Measurements from ENCODE around the gene LGALS9.

Gene LGALS9
- 3.7 to 6.4 reads per million in 2 experiments for total RNA-seq

DNA sequence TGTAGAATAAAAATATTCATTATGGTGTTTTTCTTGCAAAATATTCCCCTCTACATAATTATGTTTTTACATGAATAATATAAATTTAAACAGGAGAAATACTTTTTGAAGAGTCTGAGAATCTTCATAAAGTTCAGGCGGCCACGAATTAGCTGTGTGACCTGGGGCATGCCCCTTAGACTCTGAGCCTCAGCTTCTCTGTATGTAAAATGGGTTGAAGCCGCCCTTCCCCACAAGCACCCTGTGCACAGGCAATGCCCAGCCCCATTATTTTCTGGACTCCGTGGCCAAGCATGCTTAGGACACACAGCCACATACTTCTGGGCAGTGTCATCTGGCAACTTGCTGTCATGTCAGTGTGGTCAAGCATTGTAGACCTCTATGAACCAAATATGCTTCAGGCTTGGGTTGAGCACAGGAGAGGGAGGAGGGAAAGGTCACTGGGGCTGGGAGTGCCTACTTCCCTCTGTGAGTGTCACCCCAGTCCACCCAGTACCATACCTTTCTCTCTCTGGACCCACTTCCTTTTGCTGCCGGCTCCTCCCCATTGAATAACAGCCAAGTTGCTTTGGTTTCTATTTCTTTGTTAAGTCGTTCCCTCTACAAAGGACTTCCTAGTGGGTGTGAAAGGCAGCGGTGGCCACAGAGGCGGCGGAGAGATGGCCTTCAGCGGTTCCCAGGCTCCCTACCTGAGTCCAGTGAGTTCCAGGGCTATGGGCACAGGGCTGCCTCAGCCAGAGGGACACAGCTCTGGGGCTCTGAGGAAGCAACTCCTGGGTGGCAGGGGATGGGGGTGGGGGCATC is at the start of gene LGALS9:
TSS of gene LGALS9 (plus strand) at position 582 of the 804 bp plus-strand sequence. CDS start at position 660, 78 bp downstream.
- no peak for DNase-seq (ENCODE audit: low read depth)

- no peak for DNase-seq (ENCODE audit: low read depth)
Measured at GRCh38 chr17:27582696-27583095, 48.3 kb upstream of the LGALS9 start.

DNA sequence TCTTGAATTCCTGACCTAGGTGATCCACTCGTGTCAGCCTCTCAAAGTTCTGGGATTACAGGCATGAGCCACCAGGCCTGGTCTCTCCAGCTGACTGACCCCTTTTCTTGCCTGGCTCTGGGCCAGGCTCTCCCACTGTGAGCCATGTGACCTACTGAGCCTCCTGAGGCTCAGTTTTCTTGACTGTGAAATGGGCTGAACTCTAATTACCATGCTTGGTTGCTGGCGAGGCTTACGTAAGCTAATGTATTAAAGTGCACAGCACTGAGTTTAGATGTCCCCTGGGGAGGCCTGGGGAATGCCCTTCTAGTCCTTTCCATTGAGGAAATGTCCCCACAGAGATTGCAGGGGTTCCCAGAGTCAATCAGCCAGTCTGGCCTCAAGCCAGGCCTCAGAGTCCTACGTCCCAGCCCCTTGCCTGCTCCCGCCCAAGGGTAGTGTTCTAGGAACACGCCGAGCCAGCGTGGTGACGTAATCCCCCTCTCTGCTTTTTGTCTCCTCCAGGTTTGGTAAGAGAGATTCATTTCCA is 45.8 kb upstream of the LGALS9 start:
- no peak for DNase-seq (ENCODE audit: low read depth)

DNA sequence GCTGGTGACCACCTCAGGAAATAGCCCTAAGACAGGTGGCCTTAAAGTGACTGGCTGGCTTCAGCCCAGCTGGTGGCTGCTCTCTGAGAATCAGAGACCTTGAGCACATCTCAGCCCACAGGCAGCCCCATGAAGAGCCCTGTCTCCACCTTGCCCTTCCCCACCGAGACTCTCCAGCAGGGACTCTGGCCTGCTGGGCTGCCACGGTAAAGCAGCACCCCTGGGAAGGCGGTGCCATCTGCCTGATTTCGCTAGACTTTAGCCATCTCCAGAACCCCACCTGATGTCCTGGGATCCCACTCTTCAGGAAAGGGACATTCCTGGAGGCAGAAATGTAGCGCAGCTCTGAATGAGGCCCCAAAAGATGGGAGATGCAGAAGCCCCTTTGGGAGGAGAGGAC is 45.2 kb upstream of the LGALS9 start:
- DNase-seq (ENCODE audit: low read depth): no peak

- no peak for DNase-seq (ENCODE audit: low read depth)
Measured at GRCh38 chr17:27586203-27586721, 44.7 kb upstream of the LGALS9 start.

- no peak for DNase-seq (ENCODE audit: low read depth)
Measured at GRCh38 chr17:27588354-27588753, 42.6 kb upstream of the LGALS9 start.

DNA sequence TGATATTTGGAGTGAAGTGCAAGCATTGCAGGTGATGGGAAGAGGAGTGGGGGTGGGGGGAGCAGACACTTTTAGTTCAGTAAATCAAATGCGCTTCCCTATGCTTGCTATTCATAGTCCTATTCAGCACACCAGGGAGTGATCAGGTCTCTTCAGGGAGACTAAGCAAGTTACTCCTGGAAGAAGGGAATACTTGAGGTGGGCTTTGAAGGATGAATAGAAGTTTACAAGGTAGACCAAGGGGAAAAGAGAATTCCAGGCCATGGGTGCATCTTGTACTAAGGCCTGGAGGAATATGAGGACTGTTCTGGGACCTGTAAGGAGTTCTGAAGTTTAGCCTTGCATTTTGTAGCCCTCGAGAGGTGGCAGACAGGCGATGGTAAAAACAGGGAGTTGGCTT is 40.1 kb upstream of the LGALS9 start:
- no peak for DNase-seq (ENCODE audit: low read depth)

DNA sequence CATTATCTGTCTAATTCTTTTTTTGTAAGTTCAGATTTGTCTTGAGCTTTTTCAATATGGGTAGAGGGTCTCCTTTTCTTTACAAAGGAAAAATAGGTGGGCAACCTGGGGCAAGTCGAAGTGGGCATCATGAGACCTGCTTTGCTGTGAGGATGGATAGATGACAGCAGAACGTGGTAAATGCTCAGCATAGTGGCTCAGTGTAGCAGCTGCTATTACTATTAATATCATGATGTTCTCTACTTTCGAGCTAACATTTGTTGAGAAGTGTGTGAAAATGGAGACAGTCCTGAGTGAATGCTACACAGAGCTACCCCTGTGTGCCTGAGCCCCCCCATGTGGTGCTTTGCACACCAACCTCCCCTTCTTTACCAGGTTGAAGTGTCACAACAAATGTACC is 39.0 kb upstream of the LGALS9 start:
- no peak for DNase-seq (ENCODE audit: low read depth)

- no peak for DNase-seq (ENCODE audit: low read depth)
Measured at GRCh38 chr17:27593232-27593856, 37.6 kb upstream of the LGALS9 start.

DNA sequence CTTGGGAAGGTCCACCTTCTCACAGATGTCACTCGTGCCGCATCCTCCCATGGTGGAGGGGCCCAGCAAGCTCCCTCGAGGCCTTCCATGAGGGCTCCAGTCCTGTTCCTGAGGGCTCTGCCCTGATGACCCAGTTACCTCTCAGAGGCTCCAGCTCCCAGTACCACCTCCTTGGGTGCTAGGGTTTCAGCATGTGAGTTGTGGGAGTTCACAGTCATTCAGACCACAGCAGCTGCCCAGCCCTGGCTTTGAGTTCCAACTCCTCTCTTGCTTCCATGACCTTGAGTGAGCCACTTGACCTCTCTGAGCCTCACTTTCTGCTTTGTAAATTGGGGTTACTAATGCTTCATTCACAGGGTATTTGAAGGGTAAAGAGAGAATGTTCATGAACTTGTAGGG is 37.1 kb upstream of the LGALS9 start:
- no peak for DNase-seq (ENCODE audit: low read depth)

DNA sequence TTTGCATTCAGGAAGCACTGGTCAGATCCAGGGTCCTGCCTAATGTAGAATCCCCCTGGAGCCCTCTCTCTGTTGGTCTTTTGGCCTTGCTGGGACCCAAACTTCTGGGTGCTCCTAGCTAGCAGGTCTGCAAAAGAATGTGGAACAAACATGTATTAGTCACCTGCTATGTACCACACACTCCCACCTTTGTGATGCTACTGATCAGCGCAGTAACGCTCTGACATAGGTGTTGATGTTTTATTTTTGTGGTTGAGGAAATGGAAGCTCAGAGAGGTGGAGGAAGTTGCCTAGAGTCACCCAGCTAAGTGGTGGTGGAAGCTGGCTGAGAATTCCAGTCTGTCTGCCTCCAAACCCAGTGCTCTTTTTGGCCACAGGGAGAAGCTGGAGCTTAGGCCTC is 35.8 kb upstream of the LGALS9 start:
- no peak for DNase-seq (ENCODE audit: low read depth)

GRCh38 chr17:27596096-27596495 is 34.9 kb upstream of the LGALS9 start:
- DNase-seq (ENCODE audit: low read depth): no peak

- no peak for DNase-seq (ENCODE audit: low read depth)
Measured at GRCh38 chr17:27596566-27597187, 34.3 kb upstream of the LGALS9 start.

DNA sequence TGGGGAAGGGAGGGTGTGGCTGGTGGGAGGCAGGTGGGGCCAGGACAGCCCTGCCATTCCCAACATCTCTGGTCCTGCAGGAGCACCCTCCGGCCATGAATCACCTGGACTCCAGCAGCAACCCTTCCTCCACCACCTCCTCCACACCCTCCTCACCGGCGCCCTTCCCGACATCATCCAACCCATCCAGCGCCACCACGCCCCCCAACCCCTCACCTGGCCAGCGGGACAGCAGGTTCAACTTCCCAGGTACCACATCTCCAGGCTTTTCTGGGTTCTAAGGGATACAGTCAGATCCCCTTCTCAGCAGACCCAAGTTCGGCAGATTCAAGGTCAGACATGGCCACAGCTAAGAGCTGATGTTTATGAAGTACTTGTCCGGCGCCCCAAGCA is 33.8 kb upstream of the LGALS9 start:
- no peak for DNase-seq (ENCODE audit: low read depth)

DNA sequence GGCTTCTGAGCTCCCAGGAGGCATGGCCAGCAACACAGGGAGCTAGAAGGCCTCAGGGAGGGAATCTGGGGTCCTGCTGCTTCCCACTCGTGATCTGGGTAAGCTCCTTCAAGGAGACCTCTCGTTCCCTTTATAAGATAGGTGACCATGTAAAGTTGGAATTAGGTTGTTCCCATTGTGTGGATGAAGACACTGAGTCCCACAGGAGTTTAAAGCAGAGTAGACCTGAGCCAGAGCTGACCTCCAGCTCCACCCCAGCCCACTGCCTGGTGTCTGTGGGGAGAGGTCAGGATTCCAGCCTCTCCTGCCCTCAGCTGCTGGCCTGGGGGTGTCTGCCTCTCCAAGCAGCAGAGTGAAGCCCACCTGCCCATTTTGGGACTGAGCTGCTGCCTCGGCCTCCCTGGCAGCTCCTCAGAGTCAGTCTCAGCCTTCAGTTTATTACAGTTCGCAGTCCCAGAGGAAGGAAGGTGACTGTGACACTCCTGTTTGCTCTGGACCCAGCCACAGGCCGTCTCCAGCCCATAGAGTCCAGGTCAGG is 33.1 kb upstream of the LGALS9 start:
- DNase-seq (ENCODE audit: low read depth): no peak

- DNase-seq (ENCODE audit: low read depth): no peak
Measured at GRCh38 chr17:27598337-27599050, 32.5 kb upstream of the LGALS9 start.

DNA sequence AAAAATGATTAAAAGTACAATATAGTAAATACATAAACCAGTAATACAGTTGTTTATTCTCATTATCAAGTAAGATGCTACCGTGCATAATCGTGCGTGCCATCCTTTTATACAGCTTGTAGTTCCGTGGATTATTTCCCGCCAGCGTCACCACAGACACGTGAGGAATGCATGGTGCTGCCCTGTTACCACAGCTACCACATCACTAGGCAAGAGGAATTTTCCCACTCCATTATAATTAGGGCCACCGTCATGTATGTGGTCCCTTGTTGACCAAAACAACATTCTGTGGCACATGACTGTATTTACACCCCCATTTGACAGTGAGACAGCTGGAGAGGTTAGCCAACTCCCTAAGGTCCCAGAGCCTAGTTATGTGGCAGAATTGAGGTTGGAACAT is 30.5 kb upstream of the LGALS9 start:
- no peak for DNase-seq (ENCODE audit: low read depth)

DNA sequence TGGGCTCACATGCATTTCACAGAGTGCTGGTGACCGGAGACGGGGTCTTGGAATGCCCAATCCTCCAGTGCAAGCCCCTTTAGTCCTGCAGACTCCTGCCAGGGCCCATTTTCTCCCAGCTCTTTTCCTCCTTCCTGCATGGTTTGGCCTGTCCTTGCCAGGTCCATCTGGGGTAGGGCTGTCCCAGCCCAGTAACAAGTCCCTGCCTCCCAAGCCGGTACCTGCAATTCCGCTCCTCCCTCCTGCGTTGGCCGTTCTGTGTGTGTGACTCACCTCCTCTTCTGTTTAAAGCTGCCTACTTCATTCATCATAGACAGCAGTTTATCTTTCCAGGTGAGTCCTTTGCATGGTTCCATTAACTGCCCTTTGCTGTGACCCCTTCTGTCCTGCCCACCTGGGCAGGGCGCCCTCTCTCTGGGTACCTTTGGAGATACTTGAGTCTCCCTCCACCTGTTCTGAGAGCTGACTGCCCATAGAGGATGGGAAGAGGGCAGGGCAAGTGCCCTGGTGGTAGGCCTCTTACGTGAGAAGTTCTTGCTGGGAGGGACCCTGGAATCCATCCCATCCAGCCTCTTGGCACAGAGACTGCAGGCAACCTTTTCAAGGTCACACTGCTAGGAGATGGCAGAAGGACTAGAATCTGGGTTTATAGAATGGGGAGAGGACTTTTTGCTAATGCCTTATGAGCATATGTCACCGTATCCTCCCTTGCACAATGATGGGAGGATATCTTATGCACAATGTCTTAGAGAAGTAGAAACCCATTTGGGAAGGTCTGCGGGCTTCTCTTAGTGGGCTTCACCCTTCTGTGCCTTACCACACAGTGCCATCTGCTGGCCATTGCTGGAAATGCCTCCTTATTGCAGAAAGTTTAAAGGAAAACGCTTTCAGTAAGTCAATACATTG is 29.7 kb upstream of the LGALS9 start:
- peak; percentile 74 for DNase-seq (ENCODE audit: low read depth)

DNA sequence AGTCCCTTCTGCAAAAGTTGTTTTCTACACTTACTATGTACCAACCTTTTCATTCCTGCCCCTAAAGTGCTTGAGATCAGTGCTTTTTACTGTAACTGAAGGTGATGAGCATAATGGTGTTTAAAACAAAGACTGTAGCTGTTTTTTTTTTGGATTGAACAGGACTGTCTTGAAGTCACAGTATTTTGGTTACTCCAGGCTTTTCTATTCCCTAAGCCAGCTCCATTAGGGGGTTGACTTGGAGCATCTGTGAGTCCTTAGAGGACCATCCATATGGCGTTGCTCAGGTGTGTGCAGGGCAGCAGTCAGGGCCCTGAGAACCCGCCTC is 29.0 kb upstream of the LGALS9 start:
- no peak for DNase-seq (ENCODE audit: low read depth)

DNA sequence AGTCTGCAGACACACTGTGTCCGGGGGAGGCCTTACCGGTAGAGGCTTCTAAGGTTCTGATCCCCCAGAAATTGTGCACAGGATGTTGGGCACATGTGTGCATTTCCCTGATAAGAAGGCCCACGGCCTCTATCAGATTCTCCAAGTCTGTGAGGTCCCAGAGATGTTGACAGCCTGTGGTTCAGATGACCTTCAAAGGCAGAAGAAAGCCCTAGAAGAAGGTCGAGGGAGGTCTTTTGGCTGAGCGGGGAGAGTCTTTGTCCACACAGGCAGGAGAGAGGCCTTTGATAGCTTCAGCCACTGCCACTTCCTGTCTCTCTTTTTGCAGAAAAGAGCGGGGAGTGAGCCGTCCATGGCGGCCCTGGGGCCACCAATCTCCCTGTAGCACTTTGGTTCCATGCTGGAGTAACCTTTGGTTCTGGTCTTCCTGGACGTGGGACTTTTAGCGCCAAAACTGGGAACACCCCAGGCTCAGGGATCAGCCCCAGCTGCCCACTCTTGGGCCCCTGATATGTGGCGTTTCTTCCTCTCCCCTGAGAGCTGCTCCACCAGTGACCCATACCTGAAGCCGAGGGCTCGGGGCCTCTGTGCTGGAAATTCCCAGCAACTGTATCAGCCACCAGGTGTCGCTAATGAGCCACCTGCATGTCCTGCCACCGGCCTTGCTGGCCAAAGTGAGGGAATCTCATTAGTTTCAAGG is 28.1 kb upstream of the LGALS9 start:
- peak; percentile 60 for DNase-seq (ENCODE audit: low read depth)
